Activated CD8-positive, alpha-beta T cell treated with anti-CD3 and anti-CD28 coated beads for 36 hours (primary cell): ENCODE measurements around the gene VASP. TPM values are rescaled to one million over a fixed set of nuclear protein-coding genes. Genes with fewer than 3 reads are reported as not detected.
A peak's percentile ranks its signal among the peaks of the same experiment; 100 is the strongest.

ENCODE experiments used
- ATAC-seq: fragments of 200-7000 bp; cut with Tn5 transposase; one replicate; pipeline ENCODE4 v1.10.0; 2021; ENCODE audit warnings: mild to moderate bottlenecking, moderate library complexity
- CTCF ChIA-PET: fragments of 350-600 bp; sonication (Branson Sonifier 250); formaldehyde crosslinking; loops from one replicate; lab custom pipeline; 2021; ENCODE audit warnings: antibody characterized with exemption; lab: Charles Lee
- POLR2A ChIA-PET: fragments of 350-600 bp; sonication (Branson Sonifier 250); formaldehyde crosslinking; loops from one replicate; lab custom pipeline; 2021; ENCODE audit warnings: antibody characterized with exemption; lab: Charles Lee
- DNase-seq: peaks from one replicate; pipeline ENCODE4 v3.0.0-alpha.2; 2020
- H3K27ac Mint-ChIP-seq: one replicate; pipeline ENCODE4 v1.8.0; 2021; ENCODE audit warnings: mild to moderate bottlenecking, mixed read lengths
- H3K27me3 Mint-ChIP-seq: one replicate; pipeline ENCODE4 v1.8.0; 2021; ENCODE audit warnings: mixed read lengths
- H3K36me3 Mint-ChIP-seq: one replicate; pipeline ENCODE4 v1.8.0; 2021; ENCODE audit warnings: low read depth, mixed read lengths
- H3K4me1 Mint-ChIP-seq: one replicate; pipeline ENCODE4 v1.8.0; 2021; ENCODE audit warnings: low read depth, mixed read lengths
- H3K4me3 Mint-ChIP-seq: one replicate; pipeline ENCODE4 v1.8.0; 2021; ENCODE audit warnings: mild to moderate bottlenecking, moderate library complexity, mixed read lengths
- H3K9me3 Mint-ChIP-seq: one replicate; pipeline ENCODE4 v1.8.0; 2021; ENCODE audit warnings: mixed read lengths
- intact Hi-C: fragments of 100-400 bp; cut with micrococcal nuclease; formaldehyde crosslinking; loops from one replicate; pipeline ENCODE4 v1.10.0; 2022
- total RNA-seq, 2 experiments: library from RNA; stranded (reverse); gene quantifications; one replicate each; pipeline ENCODE4 v1.2.3, GENCODE V29; 2021
- TF ChIP-seq, protein P1 (sequence below): fragments of 200-600 bp; IDR thresholded peaks from one replicate; pipeline ENCODE4 v1.8.0; 2022; ENCODE audit warnings: antibody characterized with exemption, mild to moderate bottlenecking

The VASP gene
- total RNA-seq, 2 experiments from 2014 or later: 152 to 153 TPM

DNA sequence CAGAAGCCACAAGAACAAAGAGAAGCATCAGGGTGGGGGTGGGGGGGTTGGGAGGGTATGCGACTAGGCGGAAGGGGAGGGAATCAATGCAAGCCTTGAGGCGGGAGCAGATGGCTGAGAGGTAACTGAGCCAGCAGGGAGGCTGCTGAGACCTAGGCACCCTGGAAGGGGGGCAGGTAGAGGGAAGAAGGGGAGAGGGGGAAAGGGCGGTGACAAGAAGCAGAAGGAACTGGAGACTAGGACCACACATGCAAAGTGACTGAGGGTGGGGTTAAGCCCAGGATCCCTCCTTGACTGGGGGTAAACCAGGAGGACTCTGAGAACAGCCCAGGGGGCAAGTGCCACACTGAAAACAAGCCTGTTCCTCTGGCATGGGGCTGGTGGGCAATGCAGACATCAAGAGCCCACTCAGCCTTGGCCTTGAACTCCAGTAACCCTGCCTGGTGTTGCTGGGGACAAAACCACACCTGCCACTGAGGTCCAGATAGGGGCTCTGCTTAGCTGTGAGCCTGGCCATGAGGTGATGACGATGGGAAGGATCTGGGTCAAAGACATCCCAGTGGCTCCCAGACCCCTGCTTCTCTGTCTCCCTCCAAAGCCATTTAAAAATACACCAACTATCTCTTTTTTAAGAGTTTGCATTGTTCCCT, 57.0 kb downstream of the VASP start:
- no peaks in the 10 kb centered on the region for H3K27me3 Mint-ChIP-seq
- ChIA-PET CTCF (no interaction called here), POLR2A (no interaction called here)
- H3K4me1 Mint-ChIP-seq: peaks cover 21% of the 10 kb centered on the region
- intact Hi-C loops: no loop called here
- H3K36me3 Mint-ChIP-seq: peaks cover 7% of the 10 kb centered on the region
- TF ChIP-seq, protein P1, sequence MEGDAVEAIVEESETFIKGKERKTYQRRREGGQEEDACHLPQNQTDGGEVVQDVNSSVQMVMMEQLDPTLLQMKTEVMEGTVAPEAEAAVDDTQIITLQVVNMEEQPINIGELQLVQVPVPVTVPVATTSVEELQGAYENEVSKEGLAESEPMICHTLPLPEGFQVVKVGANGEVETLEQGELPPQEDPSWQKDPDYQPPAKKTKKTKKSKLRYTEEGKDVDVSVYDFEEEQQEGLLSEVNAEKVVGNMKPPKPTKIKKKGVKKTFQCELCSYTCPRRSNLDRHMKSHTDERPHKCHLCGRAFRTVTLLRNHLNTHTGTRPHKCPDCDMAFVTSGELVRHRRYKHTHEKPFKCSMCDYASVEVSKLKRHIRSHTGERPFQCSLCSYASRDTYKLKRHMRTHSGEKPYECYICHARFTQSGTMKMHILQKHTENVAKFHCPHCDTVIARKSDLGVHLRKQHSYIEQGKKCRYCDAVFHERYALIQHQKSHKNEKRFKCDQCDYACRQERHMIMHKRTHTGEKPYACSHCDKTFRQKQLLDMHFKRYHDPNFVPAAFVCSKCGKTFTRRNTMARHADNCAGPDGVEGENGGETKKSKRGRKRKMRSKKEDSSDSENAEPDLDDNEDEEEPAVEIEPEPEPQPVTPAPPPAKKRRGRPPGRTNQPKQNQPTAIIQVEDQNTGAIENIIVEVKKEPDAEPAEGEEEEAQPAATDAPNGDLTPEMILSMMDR: no peak
- DNase-seq: no peak
- no peak for ATAC-seq
- H3K4me3 Mint-ChIP-seq: no peak overlapping the region
- H3K9me3 Mint-ChIP-seq: no peaks in the 10 kb centered on the region
- peak overlapping the region; percentile 91 for H3K27ac Mint-ChIP-seq

DNA sequence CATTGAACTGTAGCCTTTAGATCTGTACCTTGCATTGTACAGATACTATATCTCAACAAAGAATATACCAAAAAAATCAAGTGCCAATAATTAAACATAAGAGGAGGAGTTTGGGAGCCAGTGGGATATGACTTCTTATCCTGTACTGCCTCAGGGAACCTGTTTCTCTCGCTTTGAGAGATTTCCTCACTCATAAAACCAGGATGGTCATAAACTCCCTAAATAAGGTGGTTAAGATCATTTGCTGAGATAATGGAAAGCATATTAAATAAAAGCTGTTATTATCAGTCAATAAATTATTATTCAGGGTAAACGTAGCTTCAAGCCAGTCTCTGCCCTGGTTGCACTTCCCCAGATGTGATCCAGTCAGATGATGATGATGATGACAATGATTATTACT, 60.3 kb downstream of the VASP start:
- intact Hi-C loops: no loop called here
- CTCF ChIA-PET: interaction anchor here (1.6 to 3.6 kb wide), 2 partner anchors 10 to 82 kb away, joined by 5 to 25 read pairs; no protein-coding TSS in a partner anchor
- H3K27ac Mint-ChIP-seq: no peak overlapping the region
- ATAC-seq (no peak), DNase-seq (no peak)
- H3K4me3 Mint-ChIP-seq: no peak overlapping the region
- peaks cover 5% of the 10 kb centered on the region for H3K36me3 Mint-ChIP-seq
- POLR2A ChIA-PET: no interaction called here
- TF ChIP-seq, protein P1: no peak
- no peaks in the 10 kb centered on the region for H3K9me3 Mint-ChIP-seq
- H3K27me3 Mint-ChIP-seq: no peaks in the 10 kb centered on the region
- peaks cover 23% of the 10 kb centered on the region for H3K4me1 Mint-ChIP-seq

DNA sequence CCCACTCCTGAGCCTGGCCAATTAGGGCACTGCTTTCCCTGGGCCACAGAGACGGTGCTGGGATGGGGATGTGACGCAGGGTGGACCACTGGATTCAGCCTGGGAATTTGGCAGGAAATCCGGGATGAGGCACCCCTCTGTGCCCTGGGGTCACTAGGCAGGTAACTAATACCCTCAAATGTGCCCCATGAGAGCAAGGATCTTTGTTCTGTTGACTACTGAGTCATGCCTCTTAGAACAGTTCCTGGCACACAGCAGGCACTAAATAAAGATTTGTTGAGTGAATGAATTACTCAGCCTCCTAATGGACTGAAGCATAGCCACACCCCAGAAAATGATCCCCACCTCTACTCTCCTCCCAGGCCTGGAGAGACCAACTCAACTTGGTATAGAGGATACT, 61.5 kb downstream of the VASP start:
- Mint-ChIP-seq H3K4me1 (peaks cover 16% of the 10 kb centered on the region), H3K27ac (no peak overlapping the region), H3K9me3 (no peaks in the 10 kb centered on the region), H3K27me3 (no peaks in the 10 kb centered on the region), H3K4me3 (no peak overlapping the region), H3K36me3 (peaks cover 2% of the 10 kb centered on the region)
- intact Hi-C loops: no loop called here
- TF ChIP-seq, protein P1: no peak
- DNase-seq: no peak
- ChIA-PET CTCF (interaction anchor here (1.6 to 3.6 kb wide), 2 partner anchors 11 to 83 kb away, joined by 5 to 25 read pairs; no protein-coding TSS in a partner anchor), POLR2A (no interaction called here)
- ATAC-seq: no peak

DNA sequence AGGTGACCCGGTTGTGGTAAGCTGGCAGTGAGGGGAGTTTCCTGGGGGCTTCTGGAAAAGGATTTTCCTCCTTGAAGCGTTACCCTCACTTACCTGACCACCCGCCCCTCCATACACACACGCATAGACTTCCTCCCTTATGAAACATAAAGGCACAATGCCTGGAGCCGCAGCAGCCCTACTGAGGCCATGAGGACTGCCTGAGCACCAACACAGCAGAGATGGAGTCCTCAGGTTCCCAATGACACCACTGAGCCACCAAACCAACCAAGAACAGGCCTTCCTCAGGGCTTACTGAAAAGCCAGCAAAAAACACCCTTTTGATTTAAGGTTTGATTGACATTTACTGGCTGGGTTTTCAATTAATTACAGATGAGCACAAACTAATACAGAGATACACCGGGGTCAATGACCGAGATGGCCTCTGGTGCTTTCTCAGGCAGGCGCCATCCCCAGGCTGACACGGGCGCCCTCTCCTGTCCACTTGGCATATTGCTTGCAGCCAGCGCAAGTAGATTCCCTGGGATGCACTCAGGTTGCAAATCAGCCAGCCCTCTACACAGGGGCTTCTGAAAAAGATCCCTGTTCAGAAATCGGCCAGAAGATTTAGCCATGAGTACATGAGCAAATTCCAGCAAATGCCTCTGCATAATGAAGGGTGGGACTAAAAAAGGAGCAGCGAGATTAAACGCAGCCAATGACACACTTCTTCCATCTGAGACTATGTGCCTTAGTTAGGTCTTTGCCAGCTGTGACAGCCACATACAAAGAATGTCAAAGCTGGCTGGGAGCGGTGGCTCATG, 62.5 kb downstream of the VASP start:
- Mint-ChIP-seq H3K27ac (no peak overlapping the region), H3K4me1 (peaks cover 7% of the 10 kb centered on the region), H3K4me3 (no peak overlapping the region)

More for the DNA sequence above, 62.5 kb downstream of the VASP start:
- TF ChIP-seq, protein P1: peak; percentile 72
- ATAC-seq: peak; percentile 91
- H3K36me3 Mint-ChIP-seq: peaks cover 2% of the 10 kb centered on the region
- peak; percentile 81 for DNase-seq
- intact Hi-C loops: loop anchor here (10.0 kb wide), 1 partner anchor 45 kb away; no protein-coding TSS in a partner anchor
- H3K9me3 Mint-ChIP-seq: no peaks in the 10 kb centered on the region
- no peaks in the 10 kb centered on the region for H3K27me3 Mint-ChIP-seq
- ChIA-PET POLR2A (no interaction called here), CTCF (interaction anchor here (0.9 to 3.6 kb wide), 4 partner anchors 8 to 23 kb away, joined by 3 to 25 read pairs (median 3); no protein-coding TSS in a partner anchor)
